Heart right ventricle (tissue), 12 donors: Measurements from ENCODE around the gene NOX1. TPM values are rescaled to one million over a fixed set of nuclear protein-coding genes. Genes with fewer than 3 reads are reported as not detected.

ENCODE experiments used
- polyA plus RNA-seq, 2 donors: library from polyadenylated mRNA; stranded (reverse); fragments of 200-250 nt; gene quantifications; one replicate each; pipeline ENCODE4 v1.2.3, GENCODE V29; 2013
- total RNA-seq, 10 donors: library from RNA; stranded (reverse); fragmentation: NEBNext Ultra II Directional in 3 of 10; extraction: Animal tissue kit (Norgen Biotek cat#: 25700) in 3 of 10; gene quantifications; one replicate each; pipeline versions ENCODE4 v1.2.1 to v1.2.4, GENCODE V29; 2021 to 2023
- donor health status: ischemic (EF 13 %, LVEDD 7.1; RV severe dilation, severe dysfunction).
- donor health status: healthy with polysubstance abuse.
- donor health status: DM: no; HTN: yes; CAD: no.
- donor health status: DM: no; HTN: no; CAD: no.
- donor health status: ischemic (EF 25% LVEDD 6.9; RV normal size, moderate dysfunction).
- donor health status: ischemic (EF 25% LVEDD 5.7; RV mildly dilated, moderate dysfunction).
- donor health status: healthy.
- donor health status: nonischemic (EF 11% LVEDD 7.7; RV severe dilation, severe dysfunction).
- donor health status: DM: yes; HTN: yes; CAD: no.
- donor health status: PGD.
- donor health status: ischemic (EF 29% LVEDD 5.4; RV normal size, mild dysfunction).
- donor health status: nonischemic (EF 23%, LVEDD 6.1; RV moderate dilation, normal function).

Gene NOX1
- total and polyA plus RNA-seq, 12 donors: not detected

Other genes starting within 250 kb of the NOX1 start
- 1 to 10 TPM; 3.0 to 6.5 (median 5.5) TPM for gene TSPAN6, start 237.6 kb downstream of the NOX1 start, total RNA-seq
- 1 to 10 TPM; 4.3 to 8.6 TPM for gene TSPAN6, start 237.6 kb downstream of the NOX1 start, polyA plus RNA-seq
- 10 to 100 TPM in 3 of 10 donors, 1 to 10 TPM in 7; 4.2 to 27.5 (median 6.9) TPM for gene SRPX2, start 230.2 kb downstream of the NOX1 start, total RNA-seq
- gene SRPX2, start 230.2 kb downstream of the NOX1 start, polyA plus RNA-seq: 10 to 100 TPM in 1 of 2 donors, 1 to 10 TPM in 1; 5.2 to 11.4 TPM
- gene SYTL4, start 142.2 kb downstream of the NOX1 start, total RNA-seq: 1 to 10 TPM in 9 of 10 donors, under 1 TPM in 1; 0.95 to 4.0 (median 2.0) TPM
- 1 to 10 TPM; 2.1 to 3.1 TPM for gene SYTL4, start 142.2 kb downstream of the NOX1 start, polyA plus RNA-seq
- 10 to 100 TPM in 1 of 10 donors, 1 to 10 TPM in 9; 5.7 to 10.7 (median 8.0) TPM for gene CSTF2, start 54.0 kb downstream of the NOX1 start, total RNA-seq
- gene CSTF2, start 54.0 kb downstream of the NOX1 start, polyA plus RNA-seq: 1 to 10 TPM; 1.8 to 8.9 TPM
- gene XKRX, start 54.6 kb upstream of the NOX1 start, total RNA-seq: not detected
- under 1 TPM in 1 of 2 donors, not detected in 1; 0.03 TPM for gene XKRX, start 54.6 kb upstream of the NOX1 start, polyA plus RNA-seq
- gene ARL13A, start 95.3 kb upstream of the NOX1 start, total RNA-seq: not detected
- gene ARL13A, start 95.3 kb upstream of the NOX1 start, polyA plus RNA-seq: not detected
- gene TRMT2B, start 177.8 kb upstream of the NOX1 start, total RNA-seq: 10 to 100 TPM; 12.8 to 21.2 (median 16.3) TPM
- gene TRMT2B, start 177.8 kb upstream of the NOX1 start, polyA plus RNA-seq: 1 to 10 TPM; 8.2 to 9.0 TPM
- under 1 TPM in 4 of 10 donors, not detected in 6; 0.18 to 0.47 (median 0.29) TPM for gene TMEM35A, start 204.5 kb upstream of the NOX1 start, total RNA-seq
- gene TMEM35A, start 204.5 kb upstream of the NOX1 start, polyA plus RNA-seq: under 1 TPM in 1 of 2 donors, not detected in 1; 0.07 TPM
- 1 to 10 TPM in 1 of 10 donors, under 1 TPM in 9; 0.15 to 2.5 (median 0.53) TPM for gene CENPI, start 223.8 kb upstream of the NOX1 start, total RNA-seq
- gene CENPI, start 223.8 kb upstream of the NOX1 start, polyA plus RNA-seq: under 1 TPM; 0.23 to 0.29 TPM